GM12878 (cell line): Measurements from ENCODE around the gene BACE2. TPM values are rescaled to one million over a fixed set of nuclear protein-coding genes. Genes with fewer than 3 reads are reported as not detected.

ENCODE experiments used
- ATAC-seq: fragments of 200-7000 bp; cut with Tn5 transposase; 3 replicates; pipeline ENCODE4 v1.9.1; 2020; ENCODE audit warnings: mild to moderate bottlenecking, moderate library complexity
- BruUV-seq: library from RNA; stranded (reverse); fragments of 400-500 nt; replicated peaks from 2 replicates; lab custom pipeline; 2021; lab: Mats Ljungman, UMichigan
- CTCF ChIA-PET: fragments of 300-600 bp; sonication (Branson Sonifier 250); formaldehyde crosslinking; extraction: SDS; loops from one replicate; lab custom pipeline; 2021; ENCODE audit warnings: inconsistent platforms; lab: Yijun Ruan, JAX
- POLR2A ChIA-PET: fragments of 350-600 bp; formaldehyde crosslinking; extraction: SDS; loops from one replicate; lab custom pipeline; 2021; ENCODE audit warnings: inconsistent platforms; lab: Charles Lee
- RAD21 ChIA-PET: fragments of 300-600 bp; sonication (Branson Sonifier 250); formaldehyde crosslinking; loops from one replicate; lab custom pipeline; 2023; ENCODE audit warnings: antibody characterized with exemption; ENCODE audit not compliant: unreplicated experiment; lab: Charles Lee
- SMC1A ChIA-PET: fragments of 300-600 bp; sonication (Branson Sonifier 250); formaldehyde crosslinking; loops from one replicate; lab custom pipeline; 2023; ENCODE audit not compliant: unreplicated experiment, uncharacterized antibody; lab: Charles Lee
- DNase-seq: peaks from one replicate; pipeline ENCODE4 v3.0.0-alpha.2; 2011; ENCODE audit warnings: low read depth, low spot score
- FAIRE-seq: peaks from 3 replicates; lab custom pipeline; 2011; peaks lifted over from hg19 to GRCh38; lab: Jason Lieb, UNC
- H2AFZ ChIP-seq: 2 replicates; pipeline ENCODE4 v1.6.0; 2011; ENCODE audit warnings: low read depth, low read length, control low read depth; ENCODE audit not compliant: control insufficient read depth
- H3K27ac ChIP-seq: 2 replicates; pipeline ENCODE4 v1.5.1; 2011; ENCODE audit warnings: control low read depth; ENCODE audit not compliant: control insufficient read depth, insufficient read depth
- H3K27me3 ChIP-seq, 2 experiments: replicated peaks in 1 of 2; 2 replicates each; pipeline versions ENCODE4 v1.6.0 to v1.6.1; 2011; ENCODE audit warnings: low read length in 1 of 2; ENCODE audit not compliant: control insufficient read depth in 2 of 2, insufficient read depth in 2 of 2
- H3K36me3 ChIP-seq, 2 experiments: 2 replicates each; pipeline ENCODE4 v1.5.1; 2011; ENCODE audit warnings: low read length in 1 of 2; ENCODE audit not compliant: control insufficient read depth in 2 of 2, insufficient read depth in 2 of 2
- H3K4me1 ChIP-seq: 2 replicates; pipeline ENCODE4 v1.6.1; 2011; ENCODE audit warnings: mild to moderate bottlenecking, low read length, moderate library complexity, mixed read lengths; ENCODE audit not compliant: control insufficient read depth, insufficient read depth
- H3K4me2 ChIP-seq: 2 replicates; pipeline ENCODE4 v1.6.0; 2011; ENCODE audit warnings: control low read depth; ENCODE audit not compliant: control insufficient read depth, insufficient read depth
- H3K4me3 ChIP-seq: fragments of 200-600 bp; sonication (generic); 2 replicates; pipeline ENCODE4 v1.5.1; 2016
- H3K79me2 ChIP-seq: 2 replicates; pipeline ENCODE4 v1.6.0; 2011; ENCODE audit warnings: low read length; ENCODE audit not compliant: control insufficient read depth, insufficient read depth
- H3K9ac ChIP-seq: 2 replicates; pipeline ENCODE4 v1.8.0; 2011; ENCODE audit warnings: low read length, control low read depth, mixed read lengths; ENCODE audit not compliant: control insufficient read depth, insufficient read depth
- H3K9me3 ChIP-seq: replicated peaks from 3 replicates; pipeline ENCODE4 v1.5.1; 2011; ENCODE audit warnings: mild to moderate bottlenecking, low read length; ENCODE audit not compliant: control insufficient read depth, insufficient read depth
- H4K20me1 ChIP-seq: 2 replicates; pipeline ENCODE4 v1.6.0; 2011; ENCODE audit not compliant: control insufficient read depth, insufficient read depth
- CREB1 ChIP-seq: IDR thresholded peaks from 2 replicates; pipeline ENCODE4 v1.6.1; 2012; ENCODE audit warnings: low read depth, mild to moderate bottlenecking, inconsistent platforms
- FOXK2 ChIP-seq: fragments of 450-650 bp; IDR thresholded peaks from 2 replicates; pipeline ENCODE4 v1.6.1; 2017; ENCODE audit warnings: mild to moderate bottlenecking, moderate library complexity
- FOXM1 ChIP-seq: IDR thresholded peaks from 2 replicates; pipeline ENCODE4 v1.6.1; 2012; ENCODE audit warnings: low read depth, mild to moderate bottlenecking, inconsistent platforms, low read length, moderate library complexity
- MTA3 ChIP-seq: IDR thresholded peaks from 2 replicates; pipeline ENCODE4 v1.6.1; 2012; ENCODE audit warnings: low read length, inconsistent platforms, borderline replicate concordance
- NRF1 ChIP-seq: conservative IDR thresholded peaks from 2 replicates; pipeline ENCODE4 v1.6.1; 2011; ENCODE audit warnings: mild to moderate bottlenecking, low read depth, low read length, improper control_type of control experiment
- RAD21 ChIP-seq: IDR thresholded peaks from 2 replicates; pipeline ENCODE4 v1.6.1; 2011; ENCODE audit warnings: mild to moderate bottlenecking, low read depth, low read length, moderate library complexity; ENCODE audit not compliant: insufficient read depth
- RUNX3 ChIP-seq: IDR thresholded peaks from 2 replicates; pipeline ENCODE4 v1.6.1; 2012; ENCODE audit warnings: low read length, inconsistent platforms
- SIX5 ChIP-seq: IDR thresholded peaks from 2 replicates; pipeline ENCODE4 v1.6.1; 2011; ENCODE audit warnings: mild to moderate bottlenecking, low read depth, low read length, moderate library complexity; ENCODE audit not compliant: severe bottlenecking
- TARDBP ChIP-seq: IDR thresholded peaks from 2 replicates; pipeline ENCODE4 v1.6.1; 2016; ENCODE audit warnings: borderline replicate concordance
- YY1 ChIP-seq: IDR thresholded peaks from 2 replicates; pipeline ENCODE4 v1.6.1; 2011; ENCODE audit warnings: low read depth, mild to moderate bottlenecking, low read length
- ZNF207 ChIP-seq: fragments of 450-650 bp; IDR thresholded peaks from 2 replicates; pipeline ENCODE4 v1.6.1; 2014; ENCODE audit warnings: antibody characterized with exemption, mild to moderate bottlenecking, borderline replicate concordance
- ZNF24 ChIP-seq: fragments of 450-650 bp; IDR thresholded peaks from 2 replicates; pipeline ENCODE4 v1.6.1; 2017; ENCODE audit warnings: antibody characterized with exemption, mild to moderate bottlenecking
- WGBS: methylation state at CpG from one replicate; pipeline ENCODE4 v1.1.6; 2016; ENCODE audit warnings: low lambda C conversion rate; ENCODE audit not compliant: insufficient replicate concordance, insufficient coverage; ENCODE audit errors: missing lambda C conversion rate; 5-methylcytosine and 5-hydroxymethylcytosine counted together
- in situ Hi-C: fragments of 300-500 bp; cut with MboI; formaldehyde crosslinking; loops from 9 replicates; pipeline ENCODE4 v1.14.3; 2018; ENCODE audit warnings: mixed read lengths
- intact Hi-C: fragments of 100-400 bp; cut with micrococcal nuclease; formaldehyde crosslinking; loops from one replicate; pipeline ENCODE4 v1.14.2; 2022; ENCODE audit not compliant: unreplicated experiment
- polyA plus RNA-seq, 11 experiments: library from polyadenylated mRNA; depleted of rRNA in 4 of 11; unstranded in 6 of 11; stranded (reverse) in 5 of 11; fragments of >200 nt; fragmentation: Nextera tagmentation in 4 of 11; fragmentation: Illumina TruSeq in 1 of 11; extraction: Ambion mirVana in 4 of 11; extraction: Trizol in 1 of 11; gene quantifications; 1 replicate in 1 of 11; 2 replicates in 10 of 11; pipeline versions ENCODE4 v1.2.1 to v1.2.3, GENCODE V29; 2011 to 2016; ENCODE audit warnings: inconsistent platforms in 2 of 11, missing spikeins in 2 of 11, low read depth in 1 of 11
- total RNA-seq, 4 experiments: library from RNA; depleted of rRNA in 3 of 4; stranded (reverse); fragments of >200 nt in 3 of 4; fragmentation: Illumina TruSeq in 1 of 4; extraction: Trizol in 1 of 4; gene quantifications; 2 replicates each; pipeline versions ENCODE4 v1.2.1 to v1.2.3, GENCODE V29; 2013 to 2021
- TF ChIP-seq, protein P1 (sequence below): fragments of 450-650 bp; IDR thresholded peaks from 2 replicates; pipeline ENCODE4 v1.6.1; 2016; ENCODE audit warnings: mild to moderate bottlenecking

BACE2 gene
- total and polyA plus RNA-seq, 10 of the 15 experiments (the other 5 are each of a cell fraction or from before 2014, with no cell fraction given), result 0.04 to 0.69 (median 0.18) TPM; not detected in 5

DNA sequence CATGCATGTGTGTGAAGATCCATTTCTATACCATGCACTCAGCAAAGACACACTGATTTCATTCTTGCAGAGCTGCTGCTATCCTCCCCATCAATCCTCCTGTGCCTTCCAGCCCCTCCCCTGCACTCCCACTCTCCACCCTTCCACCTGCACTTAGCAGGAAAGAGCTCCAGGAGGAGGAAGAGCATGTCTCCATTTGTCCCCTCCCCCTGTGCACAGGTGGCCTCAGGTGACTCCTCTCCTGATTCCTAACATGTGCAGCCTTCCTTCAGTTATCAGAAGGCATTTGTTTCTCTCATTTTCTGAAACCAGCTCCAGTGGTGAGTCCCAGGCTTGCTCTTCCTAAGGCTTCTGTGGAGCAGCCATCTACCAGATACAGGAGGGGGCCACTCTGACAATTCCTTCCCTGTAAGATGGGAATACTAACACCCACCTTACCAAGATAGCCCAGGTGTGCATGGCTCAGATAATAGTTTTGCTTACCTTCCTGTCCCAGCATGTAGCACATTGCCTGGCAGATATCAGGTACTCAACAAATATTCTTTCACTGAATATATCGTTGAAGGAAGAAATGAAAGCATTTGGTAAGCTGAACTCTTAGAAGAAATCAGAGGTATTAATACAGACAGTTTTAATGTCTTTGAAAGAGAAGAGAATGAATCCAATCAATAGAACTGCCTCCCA lies 126.7 kb downstream of the BACE2 start:
- no peaks in the 10 kb centered on the region for H3K36me3 ChIP-seq
- no peaks in the 10 kb centered on the region for H3K79me2 ChIP-seq
- H3K4me3 ChIP-seq, result no peak overlapping the region
- H2AFZ ChIP-seq, result no peak overlapping the region
- TF ChIP-seq ZNF24 (no peak), NRF1 (no peak), FOXK2 (no peak), TARDBP (no peak)
- SMC1A ChIA-PET, result interaction anchor here (2.1 kb wide), 1 partner anchor 11 kb away, joined by 5 read pairs; no protein-coding TSS in a partner anchor
- no peaks in the 10 kb centered on the region for H3K27me3 ChIP-seq
- H3K9me3 ChIP-seq, result no peaks in the 10 kb centered on the region; the same call in 2 of the 3 replicates
- no peaks in the 10 kb centered on the region for H4K20me1 ChIP-seq
- intact Hi-C loops, result no loop called here
- 48% methylated on average over 1 of the region's 1 CpG for WGBS
- no TSS peak for BruUV-seq
- ATAC-seq (no peak), FAIRE-seq (no peak), DNase-seq (no peak)
- RAD21 ChIA-PET, result no interaction called here
- POLR2A ChIA-PET, result no interaction called here
- H3K4me2 ChIP-seq, result no peak overlapping the region
- no peaks in the 10 kb centered on the region for H3K4me1 ChIP-seq
- CTCF ChIA-PET, result no interaction called here
- no peak overlapping the region for H3K27ac ChIP-seq
- H3K9ac ChIP-seq, result no peak overlapping the region
- in situ Hi-C loops, result no loop called here

DNA sequence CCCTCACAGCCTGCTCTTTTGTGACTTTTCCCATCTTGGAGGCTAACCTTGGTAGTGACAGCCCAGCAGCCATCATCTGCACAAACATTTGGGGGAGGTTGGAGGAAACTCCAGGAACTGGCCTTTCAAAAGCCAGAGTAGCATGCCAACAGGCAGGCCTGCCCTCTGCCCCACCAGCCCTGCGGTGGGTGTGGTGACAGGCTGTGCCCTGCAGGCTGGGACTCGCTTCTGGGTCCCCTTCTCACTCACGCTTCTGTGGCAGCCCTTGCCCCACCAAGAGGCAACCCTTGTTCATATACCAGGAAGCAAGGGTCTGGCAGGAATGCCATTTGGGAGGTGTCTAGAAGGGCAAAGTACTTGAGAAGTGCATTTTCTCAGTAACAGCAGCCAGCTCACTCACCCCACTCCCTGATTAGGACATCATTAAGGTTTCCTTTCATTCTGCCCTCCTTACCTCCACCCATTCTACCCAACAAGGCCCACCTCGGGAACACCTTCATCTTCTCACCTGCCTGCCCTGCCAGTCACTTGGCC lies 127.8 kb downstream of the BACE2 start:
- BruUV-seq, result no TSS peak
- no peaks in the 10 kb centered on the region for H3K79me2 ChIP-seq
- intact Hi-C loops, result no loop called here
- no peak overlapping the region for H3K4me2 ChIP-seq
- FAIRE-seq (no peak), DNase-seq (no peak), ATAC-seq (no peak)
- POLR2A ChIA-PET, result no interaction called here
- no peaks in the 10 kb centered on the region for H3K36me3 ChIP-seq
- no peak overlapping the region for H3K27ac ChIP-seq
- no peaks in the 10 kb centered on the region for H3K27me3 ChIP-seq
- no peak overlapping the region for H3K9ac ChIP-seq
- RAD21 ChIA-PET, result no interaction called here
- no peaks in the 10 kb centered on the region; the same call in 2 of the 3 replicates for H3K9me3 ChIP-seq
- no peaks in the 10 kb centered on the region for H4K20me1 ChIP-seq
- no peaks in the 10 kb centered on the region for H3K4me1 ChIP-seq
- 41% methylated on average over 4 of the region's 4 CpGs for WGBS
- CTCF ChIA-PET, result no interaction called here
- SMC1A ChIA-PET, result interaction anchor here (2.1 kb wide), 1 partner anchor 12 kb away, joined by 5 read pairs; no protein-coding TSS in a partner anchor
- H3K4me3 ChIP-seq, result no peak overlapping the region
- H2AFZ ChIP-seq, result no peak overlapping the region
- in situ Hi-C loops, result no loop called here
- TF ChIP-seq CREB1, result no peak
- no peak for TF ChIP-seq ZNF207
- no peak for TF ChIP-seq YY1
- TF ChIP-seq, protein P1, sequence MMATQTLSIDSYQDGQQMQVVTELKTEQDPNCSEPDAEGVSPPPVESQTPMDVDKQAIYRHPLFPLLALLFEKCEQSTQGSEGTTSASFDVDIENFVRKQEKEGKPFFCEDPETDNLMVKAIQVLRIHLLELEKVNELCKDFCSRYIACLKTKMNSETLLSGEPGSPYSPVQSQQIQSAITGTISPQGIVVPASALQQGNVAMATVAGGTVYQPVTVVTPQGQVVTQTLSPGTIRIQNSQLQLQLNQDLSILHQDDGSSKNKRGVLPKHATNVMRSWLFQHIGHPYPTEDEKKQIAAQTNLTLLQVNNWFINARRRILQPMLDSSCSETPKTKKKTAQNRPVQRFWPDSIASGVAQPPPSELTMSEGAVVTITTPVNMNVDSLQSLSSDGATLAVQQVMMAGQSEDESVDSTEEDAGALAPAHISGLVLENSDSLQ, result no peak
- TF ChIP-seq MTA3, result no peak
- no peak for TF ChIP-seq RAD21
- TF ChIP-seq RUNX3, result no peak
- TF ChIP-seq SIX5, result no peak
- TF ChIP-seq FOXM1, result no peak
